GM12878 (cell line): ENCODE data around the gene MMD. TPM values are rescaled to one million over a fixed set of nuclear protein-coding genes. Genes with fewer than 3 reads are reported as not detected.
A peak's percentile ranks its signal among the peaks of the same experiment; 100 is the strongest.

ENCODE experiments used
- BCLAF1 ChIP-seq: fragments of 450-650 bp; IDR thresholded peaks from 2 replicates; pipeline ENCODE4 v1.6.1; 2017; ENCODE audit warnings: antibody characterized with exemption, mild to moderate bottlenecking, moderate library complexity
- CEBPB ChIP-seq, 2 experiments: fragments of 150-350 bp in 1 of 2; IDR thresholded peaks; 2 replicates each; pipeline ENCODE4 v1.6.1; 2012 to 2014; ENCODE audit warnings: low read depth in 2 of 2, low read length in 2 of 2, borderline replicate concordance in 1 of 2, inconsistent platforms in 1 of 2
- CREB1 ChIP-seq: IDR thresholded peaks from 2 replicates; pipeline ENCODE4 v1.6.1; 2012; ENCODE audit warnings: low read depth, mild to moderate bottlenecking, inconsistent platforms
- EP300 ChIP-seq, 2 experiments: fragments of 150-350 bp in 1 of 2; IDR thresholded peaks; 2 replicates each; pipeline ENCODE4 v1.6.1; 2011 to 2012; ENCODE audit warnings: low read depth in 2 of 2, low read length in 2 of 2, borderline replicate concordance in 1 of 2, improper control_type of control experiment in 1 of 2, inconsistent platforms in 1 of 2; ENCODE audit not compliant: control insufficient read depth in 1 of 2
- FOXK2 ChIP-seq: fragments of 450-650 bp; IDR thresholded peaks from 2 replicates; pipeline ENCODE4 v1.6.1; 2017; ENCODE audit warnings: mild to moderate bottlenecking, moderate library complexity
- MTA2 ChIP-seq: fragments of 450-650 bp; IDR thresholded peaks from 2 replicates; pipeline ENCODE4 v1.6.1; 2016; ENCODE audit warnings: low read depth, mild to moderate bottlenecking, moderate library complexity
- NFIC ChIP-seq: IDR thresholded peaks from 2 replicates; pipeline ENCODE4 v1.6.1; 2012; ENCODE audit warnings: low read depth, mild to moderate bottlenecking, inconsistent platforms, low read length, moderate library complexity
- PAX5 ChIP-seq: IDR thresholded peaks from 2 replicates; pipeline ENCODE4 v1.6.1; 2011; ENCODE audit warnings: low read depth, low read length, borderline replicate concordance
- PKNOX1 ChIP-seq: fragments of 450-650 bp; IDR thresholded peaks from 2 replicates; pipeline ENCODE4 v1.6.1; 2016; ENCODE audit warnings: mild to moderate bottlenecking
- STAT3 ChIP-seq: IDR thresholded peaks from 2 replicates; pipeline ENCODE4 v1.6.1; 2011; ENCODE audit warnings: low read depth, low read length, improper control_type of control experiment
- ZZZ3 ChIP-seq: IDR thresholded peaks from 2 replicates; pipeline ENCODE4 v1.6.1; 2011; ENCODE audit warnings: low read depth; ENCODE audit not compliant: control insufficient read depth, insufficient read length
- polyA plus RNA-seq, 11 experiments: library from polyadenylated mRNA; depleted of rRNA in 4 of 11; unstranded in 6 of 11; stranded (reverse) in 5 of 11; fragments of >200 nt; fragmentation: Nextera tagmentation in 4 of 11; fragmentation: Illumina TruSeq in 1 of 11; extraction: Ambion mirVana in 4 of 11; extraction: Trizol in 1 of 11; gene quantifications; 1 replicate in 1 of 11; 2 replicates in 10 of 11; pipeline versions ENCODE4 v1.2.1 to v1.2.3, GENCODE V29; 2011 to 2016; ENCODE audit warnings: inconsistent platforms in 2 of 11, missing spikeins in 2 of 11, low read depth in 1 of 11
- total RNA-seq, 4 experiments: library from RNA; depleted of rRNA in 3 of 4; stranded (reverse); fragments of >200 nt in 3 of 4; fragmentation: Illumina TruSeq in 1 of 4; extraction: Trizol in 1 of 4; gene quantifications; 2 replicates each; pipeline versions ENCODE4 v1.2.1 to v1.2.3, GENCODE V29; 2013 to 2021
- TF ChIP-seq, protein P1 (sequence below): fragments of 150-350 bp; IDR thresholded peaks from 2 replicates; pipeline ENCODE4 v1.6.1; 2016; ENCODE audit warnings: low read depth, low read length
- TF ChIP-seq, protein P2 (sequence below): fragments of 450-650 bp; IDR thresholded peaks from 2 replicates; pipeline ENCODE4 v1.6.1; 2017; ENCODE audit warnings: low read depth, mild to moderate bottlenecking, moderate library complexity
- TF ChIP-seq, protein P3 (sequence below): fragments of 450-650 bp; IDR thresholded peaks from 2 replicates; pipeline ENCODE4 v1.6.1; 2017; ENCODE audit warnings: mild to moderate bottlenecking, moderate library complexity

The MMD gene
- total and polyA plus RNA-seq, 10 of the 15 experiments (the other 5 are each of a cell fraction or from before 2014, with no cell fraction given), result 8.0 to 46.7 (median 22.3) TPM

- TF ChIP-seq, protein P1, sequence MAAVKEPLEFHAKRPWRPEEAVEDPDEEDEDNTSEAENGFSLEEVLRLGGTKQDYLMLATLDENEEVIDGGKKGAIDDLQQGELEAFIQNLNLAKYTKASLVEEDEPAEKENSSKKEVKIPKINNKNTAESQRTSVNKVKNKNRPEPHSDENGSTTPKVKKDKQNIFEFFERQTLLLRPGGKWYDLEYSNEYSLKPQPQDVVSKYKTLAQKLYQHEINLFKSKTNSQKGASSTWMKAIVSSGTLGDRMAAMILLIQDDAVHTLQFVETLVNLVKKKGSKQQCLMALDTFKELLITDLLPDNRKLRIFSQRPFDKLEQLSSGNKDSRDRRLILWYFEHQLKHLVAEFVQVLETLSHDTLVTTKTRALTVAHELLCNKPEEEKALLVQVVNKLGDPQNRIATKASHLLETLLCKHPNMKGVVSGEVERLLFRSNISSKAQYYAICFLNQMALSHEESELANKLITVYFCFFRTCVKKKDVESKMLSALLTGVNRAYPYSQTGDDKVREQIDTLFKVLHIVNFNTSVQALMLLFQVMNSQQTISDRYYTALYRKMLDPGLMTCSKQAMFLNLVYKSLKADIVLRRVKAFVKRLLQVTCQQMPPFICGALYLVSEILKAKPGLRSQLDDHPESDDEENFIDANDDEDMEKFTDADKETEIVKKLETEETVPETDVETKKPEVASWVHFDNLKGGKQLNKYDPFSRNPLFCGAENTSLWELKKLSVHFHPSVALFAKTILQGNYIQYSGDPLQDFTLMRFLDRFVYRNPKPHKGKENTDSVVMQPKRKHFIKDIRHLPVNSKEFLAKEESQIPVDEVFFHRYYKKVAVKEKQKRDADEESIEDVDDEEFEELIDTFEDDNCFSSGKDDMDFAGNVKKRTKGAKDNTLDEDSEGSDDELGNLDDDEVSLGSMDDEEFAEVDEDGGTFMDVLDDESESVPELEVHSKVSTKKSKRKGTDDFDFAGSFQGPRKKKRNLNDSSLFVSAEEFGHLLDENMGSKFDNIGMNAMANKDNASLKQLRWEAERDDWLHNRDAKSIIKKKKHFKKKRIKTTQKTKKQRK, result no peak
- TF ChIP-seq ZZZ3 (no peak), EP300 (IDR thresholded peaks at IDR 0.05; ENCODE audit: borderline replicate concordance in 1 of 2, control insufficient read depth in 1 of 2, low read depth in 2 of 2, low read length in 2 of 2) (peak; percentile 25 to 46; a peak in 2 of 4 replicates), STAT3 (0 out of 2 replicates have a peak, but pooled peaks have one; percentile 14), FOXK2 (no peak), CREB1 (peak; percentile 17; the same call in 1 of the 2 replicates), BCLAF1 (no peak), PAX5 (0 out of 2 replicates have a peak, but pooled peaks have one; percentile 21), PKNOX1 (0 out of 2 replicates have a peak, but pooled peaks have one; percentile 7), NFIC (peak; percentile 62; the same call in 1 of the 2 replicates), MTA2 (0 out of 2 replicates have a peak, but pooled peaks have one; percentile 38), CEBPB (IDR thresholded peaks at IDR 0.05; ENCODE audit: borderline replicate concordance in 1 of 2, low read depth in 2 of 2, low read length in 2 of 2) (0 out of 4 replicates have a peak, but pooled peaks of 1 of the 2 experiments have one; percentile 28)
- TF ChIP-seq, protein P2, sequence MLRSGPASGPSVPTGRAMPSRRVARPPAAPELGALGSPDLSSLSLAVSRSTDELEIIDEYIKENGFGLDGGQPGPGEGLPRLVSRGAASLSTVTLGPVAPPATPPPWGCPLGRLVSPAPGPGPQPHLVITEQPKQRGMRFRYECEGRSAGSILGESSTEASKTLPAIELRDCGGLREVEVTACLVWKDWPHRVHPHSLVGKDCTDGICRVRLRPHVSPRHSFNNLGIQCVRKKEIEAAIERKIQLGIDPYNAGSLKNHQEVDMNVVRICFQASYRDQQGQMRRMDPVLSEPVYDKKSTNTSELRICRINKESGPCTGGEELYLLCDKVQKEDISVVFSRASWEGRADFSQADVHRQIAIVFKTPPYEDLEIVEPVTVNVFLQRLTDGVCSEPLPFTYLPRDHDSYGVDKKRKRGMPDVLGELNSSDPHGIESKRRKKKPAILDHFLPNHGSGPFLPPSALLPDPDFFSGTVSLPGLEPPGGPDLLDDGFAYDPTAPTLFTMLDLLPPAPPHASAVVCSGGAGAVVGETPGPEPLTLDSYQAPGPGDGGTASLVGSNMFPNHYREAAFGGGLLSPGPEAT, result peak; percentile 71; the same call in 1 of the 2 replicates
- TF ChIP-seq, protein P3, sequence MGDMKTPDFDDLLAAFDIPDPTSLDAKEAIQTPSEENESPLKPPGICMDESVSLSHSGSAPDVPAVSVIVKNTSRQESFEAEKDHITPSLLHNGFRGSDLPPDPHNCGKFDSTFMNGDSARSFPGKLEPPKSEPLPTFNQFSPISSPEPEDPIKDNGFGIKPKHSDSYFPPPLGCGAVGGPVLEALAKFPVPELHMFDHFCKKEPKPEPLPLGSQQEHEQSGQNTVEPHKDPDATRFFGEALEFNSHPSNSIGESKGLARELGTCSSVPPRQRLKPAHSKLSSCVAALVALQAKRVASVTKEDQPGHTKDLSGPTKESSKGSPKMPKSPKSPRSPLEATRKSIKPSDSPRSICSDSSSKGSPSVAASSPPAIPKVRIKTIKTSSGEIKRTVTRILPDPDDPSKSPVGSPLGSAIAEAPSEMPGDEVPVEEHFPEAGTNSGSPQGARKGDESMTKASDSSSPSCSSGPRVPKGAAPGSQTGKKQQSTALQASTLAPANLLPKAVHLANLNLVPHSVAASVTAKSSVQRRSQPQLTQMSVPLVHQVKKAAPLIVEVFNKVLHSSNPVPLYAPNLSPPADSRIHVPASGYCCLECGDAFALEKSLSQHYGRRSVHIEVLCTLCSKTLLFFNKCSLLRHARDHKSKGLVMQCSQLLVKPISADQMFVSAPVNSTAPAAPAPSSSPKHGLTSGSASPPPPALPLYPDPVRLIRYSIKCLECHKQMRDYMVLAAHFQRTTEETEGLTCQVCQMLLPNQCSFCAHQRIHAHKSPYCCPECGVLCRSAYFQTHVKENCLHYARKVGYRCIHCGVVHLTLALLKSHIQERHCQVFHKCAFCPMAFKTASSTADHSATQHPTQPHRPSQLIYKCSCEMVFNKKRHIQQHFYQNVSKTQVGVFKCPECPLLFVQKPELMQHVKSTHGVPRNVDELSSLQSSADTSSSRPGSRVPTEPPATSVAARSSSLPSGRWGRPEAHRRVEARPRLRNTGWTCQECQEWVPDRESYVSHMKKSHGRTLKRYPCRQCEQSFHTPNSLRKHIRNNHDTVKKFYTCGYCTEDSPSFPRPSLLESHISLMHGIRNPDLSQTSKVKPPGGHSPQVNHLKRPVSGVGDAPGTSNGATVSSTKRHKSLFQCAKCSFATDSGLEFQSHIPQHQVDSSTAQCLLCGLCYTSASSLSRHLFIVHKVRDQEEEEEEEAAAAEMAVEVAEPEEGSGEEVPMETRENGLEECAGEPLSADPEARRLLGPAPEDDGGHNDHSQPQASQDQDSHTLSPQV, result 0 out of 2 replicates have a peak, but pooled peaks have one; percentile 33
Measured at GRCh38 chr17:55426851-55427586, 5.4 kb upstream of the MMD start (continued).
